Trophoblast cell (in vitro differentiated cells and primary cell): Measurements from ENCODE around the gene RPS6KA3.

ENCODE experiments used
- DNase-seq, 2 donors: peaks; one replicate each; pipeline ENCODE4 v3.0.0-alpha.2; 2016
- H2AFZ ChIP-seq: 2 replicates; pipeline ENCODE4 v1.6.1; 2013; ENCODE audit warnings: low read length, moderate library complexity, mild to moderate bottlenecking; ENCODE audit not compliant: insufficient read depth, poor library complexity
- H2AK5ac ChIP-seq: 2 replicates; pipeline ENCODE4 v1.6.1; 2013; ENCODE audit warnings: mild to moderate bottlenecking, low read length
- H2BK120ac ChIP-seq: 2 replicates; pipeline ENCODE4 v1.6.1; 2013; ENCODE audit warnings: low read length, mild to moderate bottlenecking, moderate library complexity; ENCODE audit not compliant: insufficient read depth, poor library complexity
- H2BK12ac ChIP-seq: 2 replicates; pipeline ENCODE4 v1.6.1; 2013; ENCODE audit warnings: mild to moderate bottlenecking, low read length, moderate library complexity
- H2BK5ac ChIP-seq: 2 replicates; pipeline ENCODE4 v1.6.1; 2013; ENCODE audit warnings: low read length, low read depth, moderate library complexity, mild to moderate bottlenecking; ENCODE audit not compliant: poor library complexity
- H3K14ac ChIP-seq: 2 replicates; pipeline ENCODE4 v1.6.1; 2013; ENCODE audit warnings: mild to moderate bottlenecking, low read length
- H3K18ac ChIP-seq: 2 replicates; pipeline ENCODE4 v1.6.1; 2013; ENCODE audit warnings: mild to moderate bottlenecking, low read length
- H3K23ac ChIP-seq: 2 replicates; pipeline ENCODE4 v1.6.1; 2013; ENCODE audit warnings: low read length
- H3K27ac ChIP-seq: 2 replicates; pipeline ENCODE4 v1.5.1; 2013; ENCODE audit warnings: low read depth, mild to moderate bottlenecking, inconsistent platforms, low read length, moderate library complexity
- H3K27me3 ChIP-seq: 2 replicates; pipeline ENCODE4 v1.6.1; 2013; ENCODE audit warnings: inconsistent platforms, mild to moderate bottlenecking, low read length, moderate library complexity; ENCODE audit not compliant: insufficient read depth
- H3K36me3 ChIP-seq, 2 experiments: 1 replicate in 1 of 2; 2 replicates in 1 of 2; pipeline ENCODE4 v1.6.1; 2013; ENCODE audit warnings: low read length in 2 of 2, mild to moderate bottlenecking in 2 of 2, moderate library complexity in 1 of 2; ENCODE audit not compliant: insufficient read depth in 2 of 2, control insufficient read depth in 1 of 2
- H3K4ac ChIP-seq: 2 replicates; pipeline ENCODE4 v1.6.1; 2013; ENCODE audit warnings: low read depth, mild to moderate bottlenecking, low read length, moderate library complexity
- H3K4me1 ChIP-seq, 2 experiments: 1 replicate in 1 of 2; 2 replicates in 1 of 2; pipeline ENCODE4 v1.6.1; 2013; ENCODE audit warnings: low read length in 2 of 2, mild to moderate bottlenecking in 2 of 2, moderate library complexity in 1 of 2; ENCODE audit not compliant: insufficient read depth in 2 of 2, control insufficient read depth in 1 of 2
- H3K4me2 ChIP-seq: 2 replicates; pipeline ENCODE4 v1.6.1; 2013; ENCODE audit warnings: inconsistent platforms, mild to moderate bottlenecking, low read length, moderate library complexity
- H3K4me3 ChIP-seq: 2 replicates; pipeline ENCODE4 v1.5.1; 2013; ENCODE audit warnings: mild to moderate bottlenecking, low read depth, low read length, inconsistent platforms
- H3K79me1 ChIP-seq: one replicate; pipeline ENCODE4 v1.6.1; 2013; ENCODE audit warnings: low read length
- H3K79me2 ChIP-seq: 2 replicates; pipeline ENCODE4 v1.6.1; 2013; ENCODE audit warnings: low read length, mild to moderate bottlenecking; ENCODE audit not compliant: control insufficient read depth, insufficient read depth, poor library complexity
- H3K9ac ChIP-seq: 2 replicates; pipeline ENCODE4 v1.6.1; 2013; ENCODE audit warnings: mild to moderate bottlenecking, low read length
- H3K9me3 ChIP-seq: 2 replicates; pipeline ENCODE4 v1.6.1; 2013; ENCODE audit warnings: low read depth, mild to moderate bottlenecking, control low read depth, inconsistent platforms, low read length; ENCODE audit not compliant: insufficient read depth
- H4K12ac ChIP-seq: 2 replicates; pipeline ENCODE4 v1.6.1; 2013; ENCODE audit warnings: low read depth, mild to moderate bottlenecking, low read length, moderate library complexity
- H4K8ac ChIP-seq: 2 replicates; pipeline ENCODE4 v1.6.1; 2013; ENCODE audit warnings: low read depth, mild to moderate bottlenecking, low read length, moderate library complexity
- H4K91ac ChIP-seq: one replicate; pipeline ENCODE4 v1.6.1; 2013; ENCODE audit warnings: low read depth, mild to moderate bottlenecking, low read length, moderate library complexity
- WGBS: extraction: QIAGEN DNeasy Blood & Tissue Kit; methylation state at CpG from one replicate; pipeline ENCODE4 v1.1.7; 2013; ENCODE audit warnings: missing lambda C conversion rate; ENCODE audit not compliant: insufficient read length, insufficient coverage; ENCODE audit errors: extremely low coverage; 5-methylcytosine and 5-hydroxymethylcytosine counted together

RPS6KA3 gene

GRCh38 chrX:20280938-20281337 lies 14.2 kb upstream of the RPS6KA3 start:
- H2AFZ ChIP-seq = no peak overlapping the region
- no peaks in the 10 kb centered on the region for H3K27me3 ChIP-seq
- H3K27ac ChIP-seq = no peak overlapping the region
- no peak overlapping the region for H4K91ac ChIP-seq
- H3K9me3 ChIP-seq = no peaks in the 10 kb centered on the region
- H2BK12ac ChIP-seq = no peak overlapping the region
- H3K79me2 ChIP-seq = no peaks in the 10 kb centered on the region
- no peak overlapping the region for H4K12ac ChIP-seq
- H3K36me3 ChIP-seq = no peaks in the 10 kb centered on the region
- DNase-seq = no peak
- H3K18ac ChIP-seq = no peak overlapping the region
- H3K4me3 ChIP-seq = no peak overlapping the region
- no peak overlapping the region for H2AK5ac ChIP-seq
- no peak overlapping the region for H3K4me2 ChIP-seq
- no peak overlapping the region for H3K4ac ChIP-seq
- H2BK5ac ChIP-seq = no peak overlapping the region
- no peak overlapping the region for H2BK120ac ChIP-seq
- WGBS = no CpG with 5 or more reads among the region's 4 CpGs
- no peak overlapping the region for H3K14ac ChIP-seq
- H4K8ac ChIP-seq = no peak overlapping the region
- H3K23ac ChIP-seq = no peak overlapping the region
- H3K9ac ChIP-seq = no peak overlapping the region
- no peaks in the 10 kb centered on the region for H3K79me1 ChIP-seq
- H3K4me1 ChIP-seq = no peaks in the 10 kb centered on the region

GRCh38 chrX:20274121-20274520 lies 7.4 kb upstream of the RPS6KA3 start:
- H3K18ac ChIP-seq = no peak overlapping the region
- no peaks in the 10 kb centered on the region for H3K9me3 ChIP-seq
- no peak overlapping the region for H2BK5ac ChIP-seq
- no peak overlapping the region for H3K4ac ChIP-seq
- H3K27ac ChIP-seq = no peak overlapping the region
- H3K27me3 ChIP-seq = no peaks in the 10 kb centered on the region
- no peak overlapping the region for H4K12ac ChIP-seq
- no peaks in the 10 kb centered on the region for H3K4me1 ChIP-seq
- no peak for DNase-seq
- no peak overlapping the region for H3K4me3 ChIP-seq
- H3K14ac ChIP-seq = no peak overlapping the region
- H3K79me1 ChIP-seq = no peaks in the 10 kb centered on the region
- H3K23ac ChIP-seq = no peak overlapping the region
- H3K36me3 ChIP-seq = no peaks in the 10 kb centered on the region
- H3K79me2 ChIP-seq = no peaks in the 10 kb centered on the region
- H2BK120ac ChIP-seq = no peak overlapping the region
- H3K9ac ChIP-seq = no peak overlapping the region
- no peak overlapping the region for H4K91ac ChIP-seq
- no peak overlapping the region for H2BK12ac ChIP-seq
- no peak overlapping the region for H4K8ac ChIP-seq
- WGBS = no CpG with 5 or more reads among the region's 1 CpG
- no peak overlapping the region for H3K4me2 ChIP-seq
- H2AFZ ChIP-seq = no peak overlapping the region
- no peak overlapping the region for H2AK5ac ChIP-seq

- Histone ChIP-seq H3K4me1 (peaks cover 0 to 3% of the 10 kb centered on the region in 2 experiments), H3K4me3 (no peak overlapping the region), H3K18ac (no peak overlapping the region), H2BK120ac (no peak overlapping the region), H3K9ac (no peak overlapping the region), H3K14ac (no peak overlapping the region), H3K79me2 (peaks cover 2% of the 10 kb centered on the region), H2AFZ (no peak overlapping the region), H4K12ac (no peak overlapping the region), H4K91ac (no peak overlapping the region), H2BK12ac (no peak overlapping the region), H3K36me3 (no peaks in the 10 kb centered on the region), H3K4me2 (no peak overlapping the region), H3K23ac (no peak overlapping the region), H3K27me3 (no peaks in the 10 kb centered on the region), H2BK5ac (no peak overlapping the region), H2AK5ac (no peak overlapping the region), H3K27ac (no peak overlapping the region), H4K8ac (no peak overlapping the region), H3K79me1 (peaks cover 6% of the 10 kb centered on the region), H3K4ac (no peak overlapping the region), H3K9me3 (no peaks in the 10 kb centered on the region)
- no CpG with 5 or more reads among the region's 1 CpG for WGBS
- DNase-seq = no peak
Observed at GRCh38 chrX:20271730-20272129, 5.0 kb upstream of the RPS6KA3 start.

GRCh38 chrX:20271186-20271585 lies 4.5 kb upstream of the RPS6KA3 start:
- Histone ChIP-seq H3K27me3 (no peaks in the 10 kb centered on the region), H3K4me3 (no peak overlapping the region), H2AK5ac (no peak overlapping the region), H4K8ac (no peak overlapping the region), H3K23ac (no peak overlapping the region), H3K79me2 (peaks cover 6% of the 10 kb centered on the region), H3K14ac (no peak overlapping the region), H3K4me2 (no peak overlapping the region), H3K27ac (no peak overlapping the region), H3K9me3 (no peaks in the 10 kb centered on the region), H3K36me3 (no peaks in the 10 kb centered on the region), H4K91ac (no peak overlapping the region), H2BK12ac (no peak overlapping the region), H3K9ac (no peak overlapping the region), H2BK5ac (no peak overlapping the region), H3K18ac (no peak overlapping the region), H4K12ac (no peak overlapping the region), H2AFZ (no peak overlapping the region), H3K4me1 (peaks cover 0 to 3% of the 10 kb centered on the region in 2 experiments), H3K79me1 (peaks cover 8% of the 10 kb centered on the region), H2BK120ac (no peak overlapping the region), H3K4ac (no peak overlapping the region)
- DNase-seq = no peak
- WGBS = no CpG with 5 or more reads among the region's 1 CpG
